Immature natural killer cell (primary cell): ENCODE data around the gene GLCCI1. TPM values are rescaled to one million over a fixed set of nuclear protein-coding genes. Genes with fewer than 3 reads are reported as not detected.
"Not testable (repeated sequence)": the region's sequence is repeated elsewhere in the genome, so short reads cannot be mapped to it uniquely, and the experiment has no call there.

Experiments used
- DNase-seq, 3 donors: peaks; one replicate each; pipeline ENCODE4 v3.0.0; 2022; ENCODE audit warnings: mixed read lengths in 1 of 3
- H3K27ac Mint-ChIP-seq, 6 donors: one replicate each; pipeline ENCODE4 v1.8.0; 2020; ENCODE audit warnings: mixed read lengths in 6 of 6, mild to moderate bottlenecking in 5 of 6, inconsistent platforms in 4 of 6, moderate library complexity in 3 of 6
- H3K27me3 Mint-ChIP-seq, 3 donors: one replicate each; pipeline ENCODE4 v1.8.0; 2020 to 2021; ENCODE audit warnings: low read depth in 3 of 3, mild to moderate bottlenecking in 3 of 3, mixed read lengths in 3 of 3, moderate library complexity in 3 of 3, inconsistent platforms in 1 of 3
- H3K36me3 Mint-ChIP-seq, 3 donors: one replicate each; pipeline ENCODE4 v1.8.0; 2020; ENCODE audit warnings: mixed read lengths in 3 of 3, inconsistent platforms in 2 of 3, mild to moderate bottlenecking in 2 of 3
- H3K4me1 Mint-ChIP-seq, 2 donors: one replicate each; pipeline ENCODE4 v1.8.0; 2020; ENCODE audit warnings: inconsistent platforms in 2 of 2, mild to moderate bottlenecking in 2 of 2, mixed read lengths in 2 of 2, moderate library complexity in 1 of 2
- H3K4me3 Mint-ChIP-seq, 5 donors: one replicate each; pipeline ENCODE4 v1.8.0; 2020; ENCODE audit warnings: mild to moderate bottlenecking in 5 of 5, mixed read lengths in 5 of 5, inconsistent platforms in 3 of 5, moderate library complexity in 3 of 5
- H3K9me3 Mint-ChIP-seq, 6 donors: one replicate each; pipeline ENCODE4 v1.8.0; 2020; ENCODE audit warnings: mild to moderate bottlenecking in 6 of 6, mixed read lengths in 6 of 6, inconsistent platforms in 4 of 6, moderate library complexity in 3 of 6
- polyA plus RNA-seq, 3 donors: library from polyadenylated mRNA; unstranded; fragments of 300-500 nt; fragmentation: Illumina TruSeq; gene quantifications; one replicate each; pipeline ENCODE4 v1.2.3, GENCODE V29; 2021

Gene GLCCI1
- polyA plus RNA-seq, 3 donors from 2014 or later, result 13.8 to 33.2 (median 18.0) TPM

GRCh38 chr7:8070451-8071180 is 102.0 kb downstream of the GLCCI1 start:
- Mint-ChIP-seq H3K4me3 (no peak overlapping the region), H3K9me3 (no peaks in the 10 kb centered on the region), H3K27me3 (no peaks in the 10 kb centered on the region), H3K36me3 (peaks cover 27 to 45% (median 34%) of the 10 kb centered on the region in 3 donors), H3K4me1 (peaks cover 64 to 93% of the 10 kb centered on the region in 2 donors), H3K27ac (peak overlapping the region in 2 of 6 donors; percentile 15 to 18)
- no peak for DNase-seq

GRCh38 chr7:8078418-8078817 is 109.8 kb downstream of the GLCCI1 start:
- H3K36me3 Mint-ChIP-seq, result peaks cover 6 to 18% (median 15%) of the 10 kb centered on the region in 3 donors
- H3K4me1 Mint-ChIP-seq, result peaks cover 9 to 49% of the 10 kb centered on the region in 2 donors
- H3K27me3 Mint-ChIP-seq, result peaks cover 0 to 4% (median 0%) of the 10 kb centered on the region in 3 donors
- no peaks in the 10 kb centered on the region for H3K9me3 Mint-ChIP-seq
- no peak for DNase-seq
- H3K4me3 Mint-ChIP-seq, result no peak overlapping the region
- peak overlapping the region in 3 of 6 donors; percentile 2 to 60 (median 34) for H3K27ac Mint-ChIP-seq

- H3K27me3 Mint-ChIP-seq, result peaks cover 0 to 4% (median 0%) of the 10 kb centered on the region in 3 donors
- no peaks in the 10 kb centered on the region for H3K9me3 Mint-ChIP-seq
- DNase-seq, result no peak
- H3K36me3 Mint-ChIP-seq, result peaks cover 16 to 30% (median 17%) of the 10 kb centered on the region in 3 donors
- peaks cover 16 to 59% of the 10 kb centered on the region in 2 donors for H3K4me1 Mint-ChIP-seq
- no peak overlapping the region for H3K27ac Mint-ChIP-seq
- no peak overlapping the region for H3K4me3 Mint-ChIP-seq
These were observed 114.2 kb downstream of the GLCCI1 start for GRCh38 chr7:8082762-8083161.

GRCh38 chr7:8084836-8085235 is 116.2 kb downstream of the GLCCI1 start:
- Mint-ChIP-seq H3K27me3 (peaks cover 0 to 4% (median 1%) of the 10 kb centered on the region in 3 donors), H3K4me1 (peaks cover 14 to 68% of the 10 kb centered on the region in 2 donors), H3K36me3 (peaks cover 16 to 30% (median 29%) of the 10 kb centered on the region in 3 donors), H3K27ac (peak overlapping the region in 1 of 6 donors; percentile 4), H3K4me3 (no peak overlapping the region), H3K9me3 (no peaks in the 10 kb centered on the region)
- no peak for DNase-seq

- no peaks in the 10 kb centered on the region for H3K9me3 Mint-ChIP-seq
- no peak overlapping the region for H3K4me3 Mint-ChIP-seq
- H3K4me1 Mint-ChIP-seq, result peaks cover 14 to 69% of the 10 kb centered on the region in 2 donors
- peaks cover 16 to 35% (median 30%) of the 10 kb centered on the region in 3 donors for H3K36me3 Mint-ChIP-seq
- DNase-seq, result no peak
- peaks cover 0 to 4% (median 1%) of the 10 kb centered on the region in 3 donors for H3K27me3 Mint-ChIP-seq
- peak overlapping the region in 1 of 6 donors; percentile 42 for H3K27ac Mint-ChIP-seq
These were observed 116.8 kb downstream of the GLCCI1 start for GRCh38 chr7:8085420-8085819.

GRCh38 chr7:8086239-8086638 is 117.6 kb downstream of the GLCCI1 start:
- no peaks in the 10 kb centered on the region for H3K9me3 Mint-ChIP-seq
- peaks cover 14 to 70% of the 10 kb centered on the region in 2 donors for H3K4me1 Mint-ChIP-seq
- peaks cover 0 to 1% (median 0%) of the 10 kb centered on the region in 3 donors for H3K27me3 Mint-ChIP-seq
- DNase-seq, result no peak
- H3K4me3 Mint-ChIP-seq, result no peak overlapping the region
- H3K36me3 Mint-ChIP-seq, result peaks cover 16 to 40% (median 30%) of the 10 kb centered on the region in 3 donors
- H3K27ac Mint-ChIP-seq, result peak overlapping the region in 4 of 6 donors; percentile 10 to 47 (median 29)

- peaks cover 11 to 59% of the 10 kb centered on the region in 2 donors for H3K4me1 Mint-ChIP-seq
- DNase-seq, result no peak
- peak overlapping the region in 3 of 6 donors; percentile 12 to 30 (median 27) for H3K27ac Mint-ChIP-seq
- no peaks in the 10 kb centered on the region for H3K9me3 Mint-ChIP-seq
- no peak overlapping the region for H3K4me3 Mint-ChIP-seq
- peaks cover 28 to 61% (median 41%) of the 10 kb centered on the region in 3 donors for H3K36me3 Mint-ChIP-seq
- peaks cover 1 to 5% (median 1%) of the 10 kb centered on the region in 3 donors for H3K27me3 Mint-ChIP-seq
These were observed 120.6 kb downstream of the GLCCI1 start for GRCh38 chr7:8089036-8089780.

GRCh38 chr7:8092140-8092539 is 123.5 kb downstream of the GLCCI1 start:
- Mint-ChIP-seq H3K27ac (peak overlapping the region in 4 of 6 donors; percentile 12 to 35 (median 26)), H3K4me3 (no peak overlapping the region), H3K27me3 (peaks cover 1 to 5% (median 1%) of the 10 kb centered on the region in 3 donors), H3K4me1 (peaks cover 2 to 31% of the 10 kb centered on the region in 2 donors), H3K9me3 (no peaks in the 10 kb centered on the region), H3K36me3 (peaks cover 22 to 64% (median 33%) of the 10 kb centered on the region in 3 donors)
- no peak for DNase-seq

GRCh38 chr7:8094164-8095140 is 125.9 kb downstream of the GLCCI1 start:
- Mint-ChIP-seq H3K27ac (no peak overlapping the region), H3K4me1 (peaks cover 0 to 16% of the 10 kb centered on the region in 2 donors)

GRCh38 chr7:8101292-8101691 is 132.7 kb downstream of the GLCCI1 start:
- Mint-ChIP-seq H3K9me3 (peaks cover 0 to 14% (median 6%) of the 10 kb centered on the region in 6 donors), H3K4me1 (peaks cover 26 to 32% of the 10 kb centered on the region in 2 donors), H3K36me3 (peaks cover 0 to 24% (median 12%) of the 10 kb centered on the region in 3 donors)
- not testable (repeated sequence) for H3K27me3 Mint-ChIP-seq, H3K27ac Mint-ChIP-seq, H3K4me3 Mint-ChIP-seq, DNase-seq

More at GRCh38 chr7:8094164-8095140, 125.9 kb downstream of the GLCCI1 start:
- H3K9me3 Mint-ChIP-seq, result peaks cover 0 to 3% (median 0%) of the 10 kb centered on the region in 6 donors
- H3K4me3 Mint-ChIP-seq, result no peak overlapping the region
- peaks cover 22 to 63% (median 37%) of the 10 kb centered on the region in 3 donors for H3K36me3 Mint-ChIP-seq
- DNase-seq, result no peak
- peaks cover 0 to 8% (median 5%) of the 10 kb centered on the region in 3 donors for H3K27me3 Mint-ChIP-seq

- peaks cover 0 to 4% (median 0%) of the 10 kb centered on the region in 3 donors for H3K27me3 Mint-ChIP-seq
- H3K27ac Mint-ChIP-seq, result no peak overlapping the region
- peaks cover 0 to 23% (median 5%) of the 10 kb centered on the region in 3 donors for H3K36me3 Mint-ChIP-seq
- DNase-seq, result no peak
- H3K9me3 Mint-ChIP-seq, result peaks cover 0 to 14% (median 6%) of the 10 kb centered on the region in 6 donors
- no peak overlapping the region for H3K4me3 Mint-ChIP-seq
- H3K4me1 Mint-ChIP-seq, result peaks cover 34 to 40% of the 10 kb centered on the region in 2 donors
These were observed 134.7 kb downstream of the GLCCI1 start for GRCh38 chr7:8103282-8103681.

GRCh38 chr7:8105449-8106095 is 137.0 kb downstream of the GLCCI1 start:
- peak overlapping the region; percentile 41 to 75 (median 51) for H3K4me3 Mint-ChIP-seq
- peak in 1 of 3 donors; percentile 11 for DNase-seq
- peaks cover 0 to 11% (median 5%) of the 10 kb centered on the region in 6 donors for H3K9me3 Mint-ChIP-seq
- peaks cover 34 to 35% of the 10 kb centered on the region in 2 donors for H3K4me1 Mint-ChIP-seq
- peaks cover 0 to 13% (median 0%) of the 10 kb centered on the region in 3 donors for H3K36me3 Mint-ChIP-seq
- peaks cover 0 to 2% (median 0%) of the 10 kb centered on the region in 3 donors for H3K27me3 Mint-ChIP-seq
- peak overlapping the region; percentile 26 to 87 (median 78) for H3K27ac Mint-ChIP-seq
